GM19328 (cell line): ENCODE results near the gene TGM6.
"Not testable (repeated sequence)": the region's sequence is repeated elsewhere in the genome, so short reads cannot be mapped to it uniquely, and the experiment has no call there.

Source experiments
- ATAC-seq: cut with Tn5 transposase; IDR thresholded peaks from one replicate; pipeline ENCODE4 v1.9.1; 2021; ENCODE audit warnings: mild to moderate bottlenecking, moderate library complexity; ENCODE audit not compliant: unreplicated experiment

The TGM6 gene

GRCh38 chr20:2397595-2398145 is 17.0 kb downstream of the TGM6 start:
- ATAC-seq: no peak

GRCh38 chr20:2398449-2398848 is 17.7 kb downstream of the TGM6 start:
- no peak for ATAC-seq

DNA sequence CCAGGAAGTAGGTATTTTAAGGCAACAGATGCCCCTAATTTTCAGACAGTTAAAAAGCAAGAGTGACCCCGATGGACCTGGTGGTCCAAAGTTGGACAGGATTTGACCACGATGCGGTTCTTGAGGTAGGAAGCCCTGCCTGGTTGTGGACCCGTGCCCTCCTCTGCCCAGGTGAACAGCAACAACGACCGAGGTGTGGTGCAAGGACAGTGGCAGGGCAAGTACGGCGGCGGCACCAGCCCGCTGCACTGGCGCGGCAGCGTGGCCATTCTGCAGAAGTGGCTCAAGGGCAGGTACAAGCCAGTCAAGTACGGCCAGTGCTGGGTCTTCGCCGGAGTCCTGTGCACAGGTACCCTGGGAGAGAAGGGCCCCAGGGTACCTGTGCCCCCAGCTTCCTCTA is 18.7 kb downstream of the TGM6 start:
- ATAC-seq: no peak

- ATAC-seq: no peak
Observed at GRCh38 chr20:2400290-2400689, 19.6 kb downstream of the TGM6 start.

- no peak for ATAC-seq
Observed at GRCh38 chr20:2401527-2401926, 20.8 kb downstream of the TGM6 start.

DNA sequence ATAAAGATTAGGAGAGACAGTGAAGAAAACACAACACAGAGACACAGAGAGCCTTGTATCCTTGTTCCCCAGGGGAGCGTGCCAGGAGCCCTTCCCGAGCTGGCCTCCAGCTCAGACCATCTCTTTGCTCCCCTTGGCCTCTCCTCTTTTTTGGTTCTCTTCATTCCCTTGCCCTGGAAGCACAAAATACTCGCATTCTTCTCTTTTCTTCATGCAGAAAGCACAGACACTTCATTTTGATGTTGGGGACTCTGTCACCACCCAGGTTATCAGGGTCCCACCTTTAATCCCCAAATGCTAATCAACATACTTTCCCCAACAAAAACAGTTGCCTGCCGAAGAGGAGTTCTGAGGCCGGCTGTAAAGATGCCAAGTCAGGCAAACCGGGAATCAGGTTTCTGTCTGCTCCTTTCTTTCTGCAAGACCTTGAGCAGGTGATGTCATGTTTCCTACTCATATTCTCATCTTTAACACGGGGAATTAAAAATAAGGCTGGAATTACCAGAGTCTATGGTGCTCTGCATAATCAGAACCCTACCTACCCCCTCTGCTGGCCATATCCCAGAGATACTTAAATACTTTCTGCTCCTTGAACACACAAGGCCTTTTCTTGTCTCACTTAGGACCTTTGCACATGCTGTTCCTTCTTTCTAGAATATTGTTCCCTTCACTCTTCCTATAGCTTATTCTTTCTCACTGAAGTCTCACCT is 21.7 kb downstream of the TGM6 start:
- no peak for ATAC-seq

GRCh38 chr20:2403291-2404052 is 22.8 kb downstream of the TGM6 start:
- no peak for ATAC-seq

DNA sequence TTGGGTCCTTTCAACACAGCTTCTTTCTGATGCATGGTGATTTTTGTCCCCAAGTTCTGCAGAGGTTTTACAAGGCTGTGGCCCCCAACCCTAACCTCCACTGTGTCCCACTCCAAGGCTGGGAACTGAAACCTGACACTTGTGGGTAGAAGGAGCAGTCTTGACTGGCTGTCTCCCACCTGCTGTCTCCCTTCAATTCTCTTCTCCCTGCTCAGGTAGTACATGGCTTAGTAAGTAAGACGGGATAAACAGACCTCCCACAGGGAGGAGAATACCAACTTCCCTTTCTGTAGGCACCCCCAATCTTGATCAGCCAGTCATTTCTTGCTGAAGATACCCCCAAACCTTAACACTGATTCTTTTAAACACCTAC is 25.0 kb downstream of the TGM6 start:
- ATAC-seq: no peak

GRCh38 chr20:2407355-2407754 is 26.7 kb downstream of the TGM6 start:
- not testable (repeated sequence) for ATAC-seq

- no peak for ATAC-seq
Observed at GRCh38 chr20:2408111-2408510, 27.4 kb downstream of the TGM6 start.

GRCh38 chr20:2416541-2417212 is 36.0 kb downstream of the TGM6 start:
- ATAC-seq: no peak

GRCh38 chr20:2417213-2417541 is 36.5 kb downstream of the TGM6 start:
- ATAC-seq: no peak

DNA sequence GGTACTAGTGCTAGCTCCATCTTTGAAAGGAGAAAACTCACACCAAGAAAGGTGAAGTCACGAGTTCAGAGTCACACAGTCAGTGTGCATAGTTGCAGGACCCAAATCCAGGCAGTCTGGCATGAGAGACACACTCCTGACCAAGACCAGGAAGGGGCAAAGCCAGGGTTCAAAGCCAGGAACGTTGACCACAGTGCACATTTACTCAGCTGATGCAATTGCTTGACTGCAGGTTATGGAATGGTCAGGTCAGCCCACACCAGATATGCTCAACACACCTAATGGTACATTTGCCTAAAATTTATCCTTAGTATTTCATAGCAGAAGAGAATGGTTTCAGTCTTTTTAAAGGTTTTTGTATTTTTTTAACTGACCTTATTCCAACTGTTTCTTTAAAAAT is 37.7 kb downstream of the TGM6 start:
- no peak for ATAC-seq

- no peak for ATAC-seq
Observed at GRCh38 chr20:2420510-2420909, 39.8 kb downstream of the TGM6 start.

DNA sequence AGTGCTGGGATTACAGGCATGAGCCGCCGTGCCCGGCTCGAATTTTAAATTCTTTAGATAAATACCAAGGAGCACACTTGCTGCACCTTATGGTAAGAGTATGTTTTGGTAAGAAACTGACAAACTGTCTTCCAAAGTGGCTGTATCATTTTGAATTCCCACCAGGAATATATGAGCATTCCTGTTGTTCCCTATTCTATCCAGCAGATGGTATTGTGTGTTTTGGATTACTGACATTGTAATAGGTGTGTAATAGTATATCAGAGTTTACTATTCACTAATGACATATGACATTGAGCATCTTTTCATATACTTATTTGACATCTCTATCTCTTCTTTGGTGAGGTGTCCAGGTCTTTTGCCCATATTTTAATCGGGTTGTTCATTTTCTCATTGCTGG is 40.5 kb downstream of the TGM6 start:
- ATAC-seq: no peak

GRCh38 chr20:2429051-2429450 is 48.4 kb downstream of the TGM6 start:
- no peak for ATAC-seq

GRCh38 chr20:2430538-2430937 is 49.8 kb downstream of the TGM6 start:
- ATAC-seq: no peak

GRCh38 chr20:2431185-2431584 is 50.5 kb downstream of the TGM6 start:
- no peak for ATAC-seq

DNA sequence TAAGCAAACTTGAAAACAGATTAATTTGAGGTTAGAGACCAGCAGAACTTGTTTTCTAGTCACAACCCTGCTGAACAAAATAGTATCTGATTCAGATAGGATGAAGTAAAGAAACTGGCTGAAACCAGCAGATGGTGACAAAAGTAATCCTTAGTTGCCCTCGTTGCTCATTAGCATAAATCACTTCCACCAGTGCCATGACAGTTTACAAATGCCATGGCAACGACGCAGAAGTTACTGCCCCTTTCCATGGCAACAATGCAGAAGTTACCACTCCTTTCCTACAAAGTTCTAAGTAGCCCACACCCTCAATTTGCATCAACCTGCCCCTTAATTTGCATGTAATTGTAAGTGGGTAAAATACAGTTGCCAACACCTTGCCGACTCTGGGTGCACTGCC is 66.1 kb downstream of the TGM6 start:
- no peak for ATAC-seq

- no peak for ATAC-seq
Observed at GRCh38 chr20:2449386-2449785, 68.7 kb downstream of the TGM6 start.

DNA sequence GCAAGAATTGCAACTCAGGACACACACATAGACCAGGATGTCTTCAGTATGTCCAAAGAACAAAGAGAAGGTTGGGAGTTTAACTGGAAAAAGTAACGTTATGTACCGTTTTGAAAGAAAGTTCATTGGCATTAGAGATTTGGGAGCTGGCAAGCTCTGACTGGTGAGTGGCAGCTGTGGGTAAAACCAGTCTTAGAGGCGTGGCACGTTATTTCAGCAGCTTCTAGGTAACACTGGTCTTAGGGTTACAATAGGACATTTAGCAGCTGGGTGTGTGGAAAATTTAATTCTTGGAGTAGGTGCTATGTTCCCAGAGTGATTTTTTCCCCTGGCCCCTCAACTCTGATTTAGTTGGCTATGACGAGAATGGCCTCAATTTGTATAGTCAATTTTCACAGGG is 70.7 kb downstream of the TGM6 start:
- no peak for ATAC-seq
